IPS-18a (cell line): ENCODE measurements around the gene FGF14.

Source experiments
- H3K27ac ChIP-seq: one replicate; pipeline ENCODE4 v1.5.1; 2013; ENCODE audit warnings: low read length
- H3K27me3 ChIP-seq: one replicate; pipeline ENCODE4 v1.6.1; 2013; ENCODE audit warnings: mild to moderate bottlenecking, low read length; ENCODE audit not compliant: control insufficient read depth, insufficient read depth
- H3K36me3 ChIP-seq: one replicate; pipeline ENCODE4 v1.6.1; 2013; ENCODE audit warnings: low read depth, low read length; ENCODE audit not compliant: control insufficient read depth
- H3K4me1 ChIP-seq: one replicate; pipeline ENCODE4 v1.6.1; 2013; ENCODE audit warnings: low read depth, low read length; ENCODE audit not compliant: control insufficient read depth
- H3K4me3 ChIP-seq: one replicate; pipeline ENCODE4 v1.5.1; 2013; ENCODE audit warnings: low read length
- H3K9ac ChIP-seq: one replicate; pipeline ENCODE4 v1.6.1; 2013; ENCODE audit warnings: mild to moderate bottlenecking, low read length, moderate library complexity
- H3K9me3 ChIP-seq: one replicate; pipeline ENCODE4 v1.6.1; 2013; ENCODE audit warnings: low read depth, low read length; ENCODE audit not compliant: control insufficient read depth

Gene FGF14

DNA sequence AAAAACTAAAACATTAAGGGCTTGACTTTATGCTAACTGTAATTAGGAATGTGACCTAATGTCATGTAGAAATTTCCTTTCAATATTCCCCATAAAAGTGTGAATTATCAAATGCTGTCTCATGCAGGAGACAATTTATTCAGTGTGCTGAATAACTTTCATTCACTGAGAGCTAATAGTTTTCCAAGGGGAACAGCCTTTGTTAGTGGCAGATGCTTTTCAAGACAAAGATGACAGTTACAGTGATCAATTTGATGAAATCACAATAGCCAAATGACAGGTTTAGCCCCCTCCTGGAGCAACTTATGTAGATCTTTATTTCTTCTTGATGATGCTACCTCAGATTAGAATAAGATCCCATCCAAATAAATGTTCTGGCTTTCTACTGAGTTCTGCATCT lies 673.8 kb downstream of the FGF14 start:
- Histone ChIP-seq H3K4me3 (no peak overlapping the region), H3K9ac (no peak overlapping the region), H3K27me3 (no peaks in the 10 kb centered on the region), H3K36me3 (no peaks in the 10 kb centered on the region), H3K4me1 (no peaks in the 10 kb centered on the region), H3K27ac (no peak overlapping the region), H3K9me3 (no peaks in the 10 kb centered on the region)

DNA sequence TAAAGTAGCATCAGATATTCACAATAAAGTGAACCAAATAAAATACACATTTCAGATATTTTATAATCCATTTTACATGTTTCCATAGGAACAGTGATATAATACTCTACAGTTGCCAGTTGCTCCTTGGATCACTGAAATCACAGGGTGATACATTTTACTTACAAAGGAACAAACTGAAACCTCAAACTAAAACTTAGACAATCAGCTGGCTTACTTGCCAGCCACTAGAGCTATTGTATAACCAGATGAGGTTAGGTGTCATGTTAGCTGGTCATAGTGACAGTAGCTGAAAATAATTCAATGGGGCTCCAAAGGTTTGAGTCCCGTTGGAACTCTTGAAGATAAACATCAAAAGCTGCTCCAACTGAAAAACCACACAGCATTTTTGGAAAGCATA lies 674.7 kb downstream of the FGF14 start:
- Histone ChIP-seq H3K4me1 (no peaks in the 10 kb centered on the region), H3K27ac (no peak overlapping the region), H3K36me3 (no peaks in the 10 kb centered on the region), H3K9me3 (no peaks in the 10 kb centered on the region), H3K4me3 (no peak overlapping the region), H3K27me3 (no peaks in the 10 kb centered on the region), H3K9ac (no peak overlapping the region)

DNA sequence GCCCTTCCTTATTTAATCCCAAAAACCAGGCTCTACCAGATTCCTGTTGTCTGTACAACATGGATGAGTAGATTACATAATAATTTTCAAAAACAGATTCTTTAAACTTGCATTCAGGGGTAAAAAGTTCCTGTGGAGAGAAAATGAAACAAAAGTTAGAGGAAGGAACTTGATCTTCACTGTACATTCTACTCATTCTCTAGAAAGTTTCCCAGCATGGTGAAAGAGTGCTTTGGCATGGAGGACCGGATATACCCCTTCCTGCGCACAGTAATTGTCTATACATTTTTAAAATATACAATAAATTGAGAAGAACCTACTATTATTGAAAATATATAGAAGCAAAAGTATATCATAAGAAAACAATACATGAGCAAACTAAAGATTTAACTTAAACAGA lies 675.2 kb downstream of the FGF14 start:
- no peak overlapping the region for H3K27ac ChIP-seq
- H3K9me3 ChIP-seq = no peaks in the 10 kb centered on the region
- no peaks in the 10 kb centered on the region for H3K36me3 ChIP-seq
- H3K27me3 ChIP-seq = no peaks in the 10 kb centered on the region
- no peaks in the 10 kb centered on the region for H3K4me1 ChIP-seq
- no peak overlapping the region for H3K4me3 ChIP-seq
- no peak overlapping the region for H3K9ac ChIP-seq

DNA sequence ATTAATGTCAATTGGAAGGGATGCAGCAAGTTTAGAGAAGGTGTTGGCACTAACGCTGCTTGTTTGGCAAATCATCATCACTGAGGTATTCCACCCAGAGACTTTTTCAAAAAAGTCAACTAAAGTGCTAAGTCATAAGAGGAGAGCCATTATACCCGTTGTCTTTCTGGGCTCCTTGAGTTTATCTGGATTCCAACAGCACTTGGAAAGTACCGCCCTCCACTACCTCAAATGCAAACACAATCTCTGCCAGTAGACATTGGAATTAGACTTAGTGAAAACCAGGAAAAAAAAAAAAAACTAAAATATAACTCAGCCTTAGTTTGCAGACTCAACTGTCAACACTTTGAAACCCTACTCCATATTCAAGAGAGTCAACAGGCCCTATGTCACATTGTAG lies 683.4 kb downstream of the FGF14 start:
- H3K27ac ChIP-seq = no peak overlapping the region
- H3K27me3 ChIP-seq = no peaks in the 10 kb centered on the region

DNA sequence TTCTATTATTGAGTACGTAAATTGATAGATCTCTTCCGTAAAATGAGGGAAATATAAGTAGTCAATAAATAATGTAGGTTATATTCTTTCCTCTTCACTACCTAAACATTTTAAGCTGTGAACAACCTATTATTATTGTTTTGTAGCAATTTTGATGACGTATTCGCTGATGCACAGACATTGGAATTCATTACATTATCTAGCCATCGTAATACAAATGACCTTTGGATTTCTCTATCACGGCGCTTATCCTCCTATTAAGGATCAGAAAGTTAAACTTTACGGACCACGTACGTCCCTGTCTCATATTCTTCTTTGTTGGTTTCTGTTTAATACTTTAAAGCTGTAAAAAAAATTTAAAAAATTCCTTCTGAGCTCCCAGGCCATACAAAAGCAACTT lies 684.5 kb downstream of the FGF14 start:
- Histone ChIP-seq H3K4me3 (no peak overlapping the region), H3K4me1 (no peaks in the 10 kb centered on the region), H3K36me3 (no peaks in the 10 kb centered on the region), H3K9ac (no peak overlapping the region), H3K9me3 (no peaks in the 10 kb centered on the region), H3K27me3 (no peaks in the 10 kb centered on the region), H3K27ac (no peak overlapping the region)

More for the DNA sequence above, 683.4 kb downstream of the FGF14 start:
- H3K9ac ChIP-seq = no peak overlapping the region
- no peak overlapping the region for H3K4me3 ChIP-seq
- no peaks in the 10 kb centered on the region for H3K9me3 ChIP-seq
- H3K4me1 ChIP-seq = no peaks in the 10 kb centered on the region
- no peaks in the 10 kb centered on the region for H3K36me3 ChIP-seq

DNA sequence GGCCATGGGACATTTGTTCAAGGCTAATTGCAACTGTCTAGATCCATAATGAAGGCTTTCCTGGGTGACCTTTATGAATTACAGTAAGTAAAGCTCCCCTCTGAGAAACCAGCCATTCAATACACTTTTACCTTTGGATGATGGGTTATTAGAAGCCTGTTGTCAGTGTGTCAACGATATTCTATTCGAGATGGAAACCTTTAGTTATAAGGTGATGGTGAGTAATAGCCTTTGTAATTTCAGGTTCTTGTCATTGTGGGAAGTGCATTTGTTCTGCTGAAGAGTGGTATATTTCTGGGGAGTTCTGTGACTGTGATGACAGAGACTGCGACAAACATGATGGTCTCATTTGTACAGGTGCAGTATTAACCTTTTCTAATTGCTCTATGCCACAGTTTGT lies 687.7 kb downstream of the FGF14 start:
- Histone ChIP-seq H3K9me3 (no peaks in the 10 kb centered on the region), H3K4me1 (no peaks in the 10 kb centered on the region), H3K9ac (no peak overlapping the region), H3K4me3 (no peak overlapping the region), H3K36me3 (no peaks in the 10 kb centered on the region), H3K27me3 (no peaks in the 10 kb centered on the region), H3K27ac (no peak overlapping the region)

DNA sequence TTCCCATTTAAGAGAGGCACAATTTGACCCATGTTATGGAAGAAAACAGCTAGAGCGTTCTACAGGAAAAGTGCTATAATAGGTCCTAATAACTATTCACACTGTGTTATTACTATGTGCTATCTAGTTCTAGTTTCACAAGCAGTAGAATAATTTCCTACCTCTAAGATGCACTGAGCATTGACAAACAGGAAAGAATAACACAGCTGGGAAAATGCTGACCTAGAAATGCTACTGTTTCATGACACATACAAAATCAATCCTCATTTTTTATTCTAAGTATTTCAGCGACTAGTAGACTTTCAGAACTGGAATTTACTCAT lies 689.9 kb downstream of the FGF14 start:
- Histone ChIP-seq H3K9me3 (no peaks in the 10 kb centered on the region), H3K36me3 (no peaks in the 10 kb centered on the region), H3K9ac (no peak overlapping the region), H3K27me3 (no peaks in the 10 kb centered on the region), H3K4me3 (no peak overlapping the region), H3K4me1 (peaks cover 9% of the 10 kb centered on the region), H3K27ac (no peak overlapping the region)

DNA sequence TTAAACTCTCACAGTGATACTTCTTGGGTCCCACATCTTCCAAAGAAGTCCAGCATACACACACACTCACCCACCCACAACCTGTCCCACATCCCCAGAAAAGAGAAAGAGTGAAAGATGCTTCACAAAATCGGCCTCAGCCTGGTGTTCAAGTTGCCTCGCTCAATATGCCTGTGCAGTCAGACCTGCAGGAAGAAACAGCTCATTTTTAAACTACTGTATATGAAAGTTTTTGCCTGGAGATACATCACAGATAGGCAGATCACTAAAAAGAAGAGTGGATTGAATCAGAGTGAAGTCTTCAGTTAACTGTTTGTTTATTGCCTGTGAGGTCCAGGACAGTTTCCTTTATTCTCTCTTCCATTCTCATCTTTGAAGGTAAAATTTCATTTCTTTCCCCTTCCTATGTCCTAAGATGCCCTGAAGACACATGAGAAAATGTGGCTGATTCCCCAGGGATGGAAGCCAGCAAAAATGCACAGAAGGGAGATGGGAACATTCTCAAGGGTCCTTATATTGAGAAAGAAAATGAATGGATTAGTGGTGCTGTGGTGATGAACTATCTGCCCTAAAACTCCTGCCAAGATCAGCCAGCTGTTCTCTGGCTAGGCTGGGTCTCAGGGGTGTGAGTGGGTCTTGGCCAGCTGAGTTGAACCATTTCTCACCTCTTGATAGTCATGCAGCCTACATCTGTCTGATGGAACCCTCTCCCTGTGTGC lies 690.4 kb downstream of the FGF14 start:
- H3K27me3 ChIP-seq = no peaks in the 10 kb centered on the region
- no peak overlapping the region for H3K27ac ChIP-seq
- no peak overlapping the region for H3K4me3 ChIP-seq
- no peak overlapping the region for H3K9ac ChIP-seq
- peaks cover 9% of the 10 kb centered on the region for H3K4me1 ChIP-seq
- no peaks in the 10 kb centered on the region for H3K36me3 ChIP-seq
- no peaks in the 10 kb centered on the region for H3K9me3 ChIP-seq

DNA sequence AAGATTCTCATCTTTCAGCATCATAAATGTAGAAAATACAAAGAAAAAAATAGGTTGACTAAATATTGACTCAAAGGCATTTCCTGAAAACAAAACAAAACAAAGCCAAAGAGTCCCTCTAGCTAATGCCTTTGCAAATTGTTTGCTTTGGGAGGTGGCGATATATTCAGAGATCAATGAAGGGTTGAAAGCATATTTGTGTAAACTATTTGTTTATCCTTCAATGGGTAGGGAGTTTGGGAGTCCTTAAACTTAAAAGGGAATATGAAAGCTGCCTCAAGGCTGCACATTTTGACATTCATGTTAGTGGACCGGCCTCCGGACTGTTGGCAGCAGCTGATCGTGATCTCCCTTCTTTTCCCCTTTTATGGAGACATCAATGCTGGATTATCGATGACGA lies 691.9 kb downstream of the FGF14 start:
- no peaks in the 10 kb centered on the region for H3K9me3 ChIP-seq
- H3K4me1 ChIP-seq = peaks cover 9% of the 10 kb centered on the region
- H3K4me3 ChIP-seq = no peak overlapping the region
- H3K27me3 ChIP-seq = no peaks in the 10 kb centered on the region
- no peak overlapping the region for H3K27ac ChIP-seq
- H3K9ac ChIP-seq = no peak overlapping the region
- H3K36me3 ChIP-seq = no peaks in the 10 kb centered on the region

DNA sequence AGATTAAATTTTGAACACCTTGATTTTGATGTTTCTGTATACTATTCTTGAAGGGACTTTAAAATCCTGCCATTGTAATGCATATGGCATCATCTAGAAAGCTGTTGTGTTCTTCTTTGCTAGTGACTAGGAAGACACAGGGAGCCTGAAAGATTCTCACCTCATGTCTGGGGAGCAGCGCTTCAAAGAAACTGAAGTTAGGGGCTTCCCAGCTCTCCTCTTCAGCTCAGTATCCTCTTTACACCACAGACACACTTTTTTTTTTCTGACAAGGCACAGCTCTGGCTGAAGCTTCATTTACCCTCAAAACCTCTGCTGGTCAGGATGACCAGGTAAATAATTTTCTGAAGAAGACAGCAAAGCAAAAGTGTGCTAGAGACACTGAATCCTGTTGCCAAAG lies 693.7 kb downstream of the FGF14 start:
- Histone ChIP-seq H3K4me3 (no peak overlapping the region), H3K9me3 (no peaks in the 10 kb centered on the region), H3K4me1 (peaks cover 9% of the 10 kb centered on the region), H3K27me3 (no peaks in the 10 kb centered on the region), H3K36me3 (no peaks in the 10 kb centered on the region), H3K9ac (no peak overlapping the region), H3K27ac (no peak overlapping the region)

DNA sequence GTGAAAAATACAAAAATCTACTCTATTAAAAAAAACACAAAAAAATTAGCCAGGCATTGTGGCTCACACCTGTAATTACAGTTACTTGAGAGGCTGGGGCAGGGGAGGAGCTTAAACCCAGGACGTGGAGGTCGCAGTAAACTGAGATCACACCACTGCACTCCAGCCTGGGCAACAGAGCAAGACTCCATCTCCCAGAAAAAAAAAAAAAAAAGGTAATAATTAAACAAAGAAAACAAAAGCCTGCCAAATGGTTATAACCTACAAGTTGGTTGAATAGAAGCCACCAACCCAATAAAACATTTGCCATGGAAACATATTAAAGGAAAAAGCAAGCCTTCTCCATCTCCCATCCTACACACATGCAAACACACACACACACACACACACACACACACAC lies 694.2 kb downstream of the FGF14 start:
- H3K4me1 ChIP-seq = peaks cover 9% of the 10 kb centered on the region
- H3K27ac ChIP-seq = no peak overlapping the region
- H3K27me3 ChIP-seq = no peaks in the 10 kb centered on the region
- no peaks in the 10 kb centered on the region for H3K36me3 ChIP-seq
- H3K9ac ChIP-seq = no peak overlapping the region
- no peaks in the 10 kb centered on the region for H3K9me3 ChIP-seq
- H3K4me3 ChIP-seq = no peak overlapping the region

DNA sequence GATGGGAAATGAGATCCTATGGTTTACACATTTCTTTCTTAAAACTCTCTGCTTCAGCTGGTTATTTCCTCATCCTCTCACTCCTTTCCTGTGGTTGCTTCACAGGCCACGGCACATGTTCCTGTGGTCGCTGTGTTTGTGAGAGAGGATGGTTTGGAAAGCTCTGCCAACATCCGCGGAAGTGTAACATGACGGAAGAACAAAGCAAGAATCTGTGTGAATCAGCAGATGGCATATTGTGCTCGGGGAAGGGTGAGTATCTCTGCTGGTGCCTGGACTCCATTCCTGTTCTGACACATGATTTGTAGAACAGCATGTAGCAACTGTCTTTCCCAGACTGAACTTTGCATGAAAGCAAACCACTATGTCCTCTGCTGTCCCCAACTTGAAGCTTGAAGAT lies 695.2 kb downstream of the FGF14 start:
- Histone ChIP-seq H3K27ac (no peak overlapping the region), H3K27me3 (no peaks in the 10 kb centered on the region), H3K36me3 (no peaks in the 10 kb centered on the region), H3K9ac (no peak overlapping the region), H3K4me1 (peaks cover 9% of the 10 kb centered on the region), H3K9me3 (no peaks in the 10 kb centered on the region), H3K4me3 (no peak overlapping the region)
